Measurements from ENCODE around the gene MAML3.

Gene MAML3

DNA sequence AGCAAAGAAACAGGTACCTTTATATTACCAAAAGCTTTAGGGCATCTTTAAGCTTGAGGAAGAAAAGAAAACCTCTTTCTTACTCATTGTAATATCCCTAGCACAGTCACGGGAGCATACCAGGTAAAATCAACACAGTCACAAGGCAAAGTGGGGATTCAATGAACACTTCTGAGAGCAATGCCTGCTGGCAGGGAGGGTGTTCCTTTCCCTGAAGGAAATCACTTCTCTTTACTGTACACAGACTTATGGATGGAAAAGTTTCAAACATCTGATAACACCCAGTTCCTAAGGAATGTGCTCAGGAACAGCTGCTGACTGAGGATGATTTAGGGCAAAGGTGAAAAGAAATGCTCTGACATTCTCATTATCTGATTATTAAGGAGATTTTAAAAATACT is 94.8 kb downstream of the MAML3 start:
- peak; percentile 20 to 40 for DNase-seq (ENCODE audit: low read depth in 2 of 2)
- TF ChIP-seq, protein P1, sequence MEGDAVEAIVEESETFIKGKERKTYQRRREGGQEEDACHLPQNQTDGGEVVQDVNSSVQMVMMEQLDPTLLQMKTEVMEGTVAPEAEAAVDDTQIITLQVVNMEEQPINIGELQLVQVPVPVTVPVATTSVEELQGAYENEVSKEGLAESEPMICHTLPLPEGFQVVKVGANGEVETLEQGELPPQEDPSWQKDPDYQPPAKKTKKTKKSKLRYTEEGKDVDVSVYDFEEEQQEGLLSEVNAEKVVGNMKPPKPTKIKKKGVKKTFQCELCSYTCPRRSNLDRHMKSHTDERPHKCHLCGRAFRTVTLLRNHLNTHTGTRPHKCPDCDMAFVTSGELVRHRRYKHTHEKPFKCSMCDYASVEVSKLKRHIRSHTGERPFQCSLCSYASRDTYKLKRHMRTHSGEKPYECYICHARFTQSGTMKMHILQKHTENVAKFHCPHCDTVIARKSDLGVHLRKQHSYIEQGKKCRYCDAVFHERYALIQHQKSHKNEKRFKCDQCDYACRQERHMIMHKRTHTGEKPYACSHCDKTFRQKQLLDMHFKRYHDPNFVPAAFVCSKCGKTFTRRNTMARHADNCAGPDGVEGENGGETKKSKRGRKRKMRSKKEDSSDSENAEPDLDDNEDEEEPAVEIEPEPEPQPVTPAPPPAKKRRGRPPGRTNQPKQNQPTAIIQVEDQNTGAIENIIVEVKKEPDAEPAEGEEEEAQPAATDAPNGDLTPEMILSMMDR (IDR thresholded peaks at IDR 0.05; ENCODE audit: low read depth, low read length): no peak

DNA sequence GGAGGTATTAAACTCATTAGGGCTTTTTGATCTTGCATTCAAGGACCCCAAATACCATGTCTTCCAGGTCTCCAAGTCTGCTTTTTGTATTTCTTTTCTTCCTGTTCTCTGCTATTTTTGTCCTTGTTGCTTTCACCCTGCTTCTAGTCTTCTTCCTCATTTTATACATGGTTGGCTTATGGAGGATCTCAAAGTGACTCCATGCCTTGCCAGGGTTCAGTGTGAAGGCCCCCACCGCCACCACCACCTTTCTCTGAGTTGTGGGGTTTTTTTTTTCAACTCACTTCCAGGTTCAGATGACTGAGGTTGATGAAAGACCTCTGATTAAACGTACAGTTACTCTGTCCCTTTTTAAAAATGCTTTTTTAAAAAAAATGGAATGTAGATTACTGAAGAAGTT is 96.3 kb downstream of the MAML3 start:
- H3K4me3 ChIP-seq (replicated peaks in 1 of 2; ENCODE audit: low read depth in 2 of 2, low read length in 2 of 2): no peak overlapping the region
- DNase-seq (ENCODE audit: low read depth in 2 of 2): no peak
- TF ChIP-seq, protein P1 (IDR thresholded peaks at IDR 0.05; ENCODE audit: low read depth, low read length): no peak

More for the DNA sequence above, 94.8 kb downstream of the MAML3 start:
- H3K4me3 ChIP-seq (replicated peaks in 1 of 2; ENCODE audit: low read depth in 2 of 2, low read length in 2 of 2): no peak overlapping the region

DNA sequence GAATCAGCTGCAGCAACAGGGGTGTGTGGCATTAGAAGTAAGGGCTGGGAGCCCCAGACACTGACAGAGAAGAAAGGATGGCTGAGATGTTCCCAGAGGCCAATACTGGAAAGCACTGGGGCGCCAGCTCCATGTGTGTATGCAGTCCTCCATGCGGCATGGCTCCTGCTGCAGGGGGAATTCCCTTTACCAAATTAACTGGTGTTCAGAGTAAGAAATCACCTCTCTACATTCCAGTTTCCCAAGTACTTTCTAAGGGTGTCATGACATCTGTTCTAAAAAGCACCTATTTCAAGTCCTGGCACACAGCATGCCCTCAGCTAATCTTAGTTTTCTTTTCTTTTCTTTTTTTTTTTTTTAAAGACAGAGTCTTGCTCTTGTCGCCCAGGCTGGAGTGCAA is 98.0 kb downstream of the MAML3 start:
- TF ChIP-seq, protein P1 (IDR thresholded peaks at IDR 0.05; ENCODE audit: low read depth, low read length): no peak
- no peak for DNase-seq (ENCODE audit: low read depth in 2 of 2)
- H3K4me3 ChIP-seq (replicated peaks in 1 of 2; ENCODE audit: low read depth in 2 of 2, low read length in 2 of 2): no peak overlapping the region

DNA sequence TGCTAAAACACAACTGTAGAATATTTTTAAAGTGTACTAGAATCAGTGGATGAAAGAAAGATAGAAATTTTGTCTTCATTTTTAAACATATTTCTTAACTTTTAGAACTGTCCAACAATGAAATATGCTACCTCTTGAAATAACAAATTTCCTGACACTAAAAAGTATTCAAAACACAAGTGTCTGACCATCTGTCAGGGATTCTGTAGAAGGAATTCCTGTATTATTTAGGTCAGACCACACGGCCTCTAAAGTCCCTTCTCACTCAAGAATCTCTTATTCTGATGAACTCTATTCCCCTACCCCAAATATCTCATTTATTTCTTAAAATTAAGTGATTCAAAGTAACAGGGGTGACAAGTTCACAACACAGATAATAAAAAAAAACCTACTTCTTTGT is 99.1 kb downstream of the MAML3 start:
- no peak for DNase-seq (ENCODE audit: low read depth in 2 of 2)
- TF ChIP-seq, protein P1 (IDR thresholded peaks at IDR 0.05; ENCODE audit: low read depth, low read length): no peak
- H3K4me3 ChIP-seq (replicated peaks in 1 of 2; ENCODE audit: low read depth in 2 of 2, low read length in 2 of 2): no peak overlapping the region

DNA sequence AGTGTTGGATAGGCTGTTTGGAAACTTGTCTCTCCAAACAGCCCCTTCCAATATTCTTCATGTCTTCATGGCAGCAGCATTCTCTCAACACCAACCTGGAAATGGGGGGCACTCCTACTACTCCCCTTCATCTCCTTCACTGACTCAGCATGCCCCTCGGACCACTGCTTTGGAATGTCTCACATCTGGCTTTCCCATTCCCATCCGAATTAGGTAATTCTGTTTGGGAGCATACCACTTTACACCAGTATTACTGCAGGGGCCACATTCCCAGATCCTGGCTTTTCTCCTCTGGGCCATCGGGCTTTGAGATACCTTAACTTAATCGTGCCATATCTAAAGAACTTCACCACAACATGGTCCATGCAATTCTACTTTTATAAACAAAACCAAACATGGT is 100.8 kb downstream of the MAML3 start:
- no peak for DNase-seq (ENCODE audit: low read depth in 2 of 2)
- TF ChIP-seq, protein P1 (IDR thresholded peaks at IDR 0.05; ENCODE audit: low read depth, low read length): no peak
- no peak overlapping the region for H3K4me3 ChIP-seq (replicated peaks in 1 of 2; ENCODE audit: low read depth in 2 of 2, low read length in 2 of 2)

DNA sequence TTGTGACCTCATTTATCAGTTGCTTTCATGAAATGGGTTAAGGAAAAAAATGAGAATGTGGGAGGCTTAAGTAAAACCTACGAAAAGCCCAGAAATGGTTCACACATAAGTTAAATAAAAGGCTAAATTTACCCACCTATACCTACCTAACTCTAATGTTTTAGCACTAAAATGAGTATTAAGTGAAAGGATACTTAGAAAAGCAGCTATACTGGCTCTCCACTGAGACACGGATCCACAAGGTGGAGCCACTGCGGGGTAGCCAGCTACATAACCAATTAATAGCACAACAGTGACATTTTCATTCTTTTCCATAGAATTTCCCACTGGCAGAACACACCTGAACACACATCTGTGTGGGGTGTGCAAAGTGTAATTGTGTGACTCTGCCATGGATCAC is 101.9 kb downstream of the MAML3 start:
- no peak overlapping the region for H3K4me3 ChIP-seq (replicated peaks in 1 of 2; ENCODE audit: low read depth in 2 of 2, low read length in 2 of 2)
- DNase-seq (ENCODE audit: low read depth in 2 of 2): peak; percentile 61 to 65
- TF ChIP-seq, protein P1 (IDR thresholded peaks at IDR 0.05; ENCODE audit: low read depth, low read length): peak; percentile 75
